Ovary (tissue), 3 donors: ENCODE results near the gene LRRC59.

Source experiments
- CTCF ChIP-seq, 3 donors: fragments of 450-650 bp in 2 of 3; fragments of 200-600 bp in 1 of 3; IDR thresholded peaks; one replicate each; pipeline versions ENCODE4 v1.5.1 to v1.8.0; 2016 to 2022; ENCODE audit warnings: antibody characterized with exemption in 3 of 3, mild to moderate bottlenecking in 1 of 3
- EP300 ChIP-seq: sonication (generic); formaldehyde crosslinking; IDR thresholded peaks from one replicate; pipeline ENCODE4 v1.6.1; 2017; ENCODE audit warnings: antibody characterized with exemption
- POLR2A ChIP-seq: fragments of 450-650 bp; IDR thresholded peaks from one replicate; pipeline ENCODE4 v1.6.1; 2017; ENCODE audit warnings: antibody characterized with exemption, mild to moderate bottlenecking, moderate library complexity
- donor health status: DM: no; HTN: no; CAD: no.

- TF ChIP-seq POLR2A (no peak), CTCF (IDR thresholded peaks at IDR 0.05) (no peak), EP300 (no peak)
Observed at GRCh38 chr17:50375858-50376538, 21.3 kb downstream of the LRRC59 start.
